ENCODE measurements around the gene KIF26B. TPM values are rescaled to one million over a fixed set of nuclear protein-coding genes. Genes with fewer than 3 reads are reported as not detected.

The KIF26B gene
- polyA plus RNA-seq, 2 of the 4 experiments (the other 2 are of a cell fraction), result 0.01 to 0.04 TPM

GRCh38 chr1:245717611-245718010, 562.8 kb downstream of the KIF26B start:
- TF ChIP-seq HEYL (CRISPR knock-in tag; IDR thresholded peaks at IDR 0.05), result no peak
- no peak for TF ChIP-seq USF2 (IDR thresholded peaks at IDR 0.05)
- TF ChIP-seq RNF2 (IDR thresholded peaks at IDR 0.05; ENCODE audit: borderline replicate concordance, low read depth), result no peak
- no peak for TF ChIP-seq NFE2L2 (conservative IDR thresholded peaks at IDR 0.05; ENCODE audit: low read length)
- no peak for TF ChIP-seq BCL3 (IDR thresholded peaks at IDR 0.05)
- TF ChIP-seq SREBF2 (IDR thresholded peaks at IDR 0.05), result no peak
- TF ChIP-seq GATA3 (IDR thresholded peaks at IDR 0.05; ENCODE audit: borderline replicate concordance), result no peak
- TF ChIP-seq NPAS2 (CRISPR knock-in tag; IDR thresholded peaks at IDR 0.05; ENCODE audit: borderline replicate concordance), result no peak
- TF ChIP-seq REST (IDR thresholded peaks at IDR 0.05), result no peak
- TF ChIP-seq HMGXB4 (CRISPR knock-in tag; IDR thresholded peaks at IDR 0.05; ENCODE audit: borderline replicate concordance), result no peak
- TF ChIP-seq MAX (IDR thresholded peaks at IDR 0.05), result no peak
- no peak for TF ChIP-seq CEBPB (IDR thresholded peaks at IDR 0.05)
- no peak for TF ChIP-seq RARB (CRISPR knock-in tag; IDR thresholded peaks at IDR 0.05)
- TF ChIP-seq TFCP2L1 (CRISPR knock-in tag; IDR thresholded peaks at IDR 0.05), result no peak
- no peak for TF ChIP-seq CHD2 (IDR thresholded peaks at IDR 0.05; ENCODE audit: low read length, partially characterized antibody)
- TF ChIP-seq SMC3 (IDR thresholded peaks at IDR 0.05), result no peak
- no peak for TF ChIP-seq CTCF (IDR thresholded peaks at IDR 0.05)
- TF ChIP-seq HOXB5 (CRISPR knock-in tag; IDR thresholded peaks at IDR 0.05), result no peak
- Histone ChIP-seq H3K27ac (no peak overlapping the region), H3K4me1 (peaks cover 7% of the 10 kb centered on the region; the same call in 1 of the 3 replicates), H3K4me2 (no peak overlapping the region), H3K4me3 (no peak overlapping the region), H3K9me3 (no peaks in the 10 kb centered on the region)
- CTCF ChIA-PET, result no interaction called here
- FAIRE-seq, result no peak
- no peak for ATAC-seq
- no peak for DNase-seq (ENCODE audit: low read depth in 1 of 2, low spot score in 1 of 2)
- WGBS (ENCODE audit: missing lambda C conversion rate), result 37% methylated on average over 3 of the region's 3 CpGs
- POLR2A ChIA-PET, result no interaction called here

All from A549 (cell line).